Endothelial cell (in vitro differentiated cells): ENCODE results near the gene STON1. TPM values are rescaled to one million over a fixed set of nuclear protein-coding genes. Genes with fewer than 3 reads are reported as not detected.

Experiments used
- DNase-seq: peaks from one replicate; pipeline ENCODE4 v3.0.0; 2021; ENCODE audit warnings: low spot score
- H3K27ac Mint-ChIP-seq: one replicate; pipeline ENCODE4 v1.8.0; 2021; ENCODE audit warnings: mixed read lengths, inconsistent platforms; ENCODE audit not compliant: unreplicated experiment
- H3K27me3 Mint-ChIP-seq: one replicate; pipeline ENCODE4 v1.8.0; 2021; ENCODE audit warnings: mild to moderate bottlenecking, moderate library complexity, mixed read lengths, inconsistent platforms; ENCODE audit not compliant: unreplicated experiment
- H3K36me3 Mint-ChIP-seq: one replicate; pipeline ENCODE4 v1.8.0; 2021; ENCODE audit warnings: mild to moderate bottlenecking, low read depth, mixed read lengths, inconsistent platforms; ENCODE audit not compliant: unreplicated experiment
- H3K4me1 Mint-ChIP-seq: one replicate; pipeline ENCODE4 v1.8.0; 2021; ENCODE audit warnings: mild to moderate bottlenecking, mixed read lengths, inconsistent platforms; ENCODE audit not compliant: unreplicated experiment
- H3K4me3 Mint-ChIP-seq: one replicate; pipeline ENCODE4 v1.8.0; 2021; ENCODE audit warnings: mild to moderate bottlenecking, mixed read lengths, inconsistent platforms; ENCODE audit not compliant: unreplicated experiment
- H3K9me3 Mint-ChIP-seq: one replicate; pipeline ENCODE4 v1.8.0; 2021; ENCODE audit warnings: mixed read lengths, inconsistent platforms; ENCODE audit not compliant: unreplicated experiment
- CTCF ChIP-seq: fragments of 200-600 bp; sonication (generic); IDR thresholded peaks from one replicate; pipeline ENCODE4 v1.5.0; 2021; ENCODE audit warnings: antibody characterized with exemption; ENCODE audit not compliant: unreplicated experiment
- total RNA-seq: library from RNA; stranded (reverse); fragmentation: NEBNext Ultra II Directional; extraction: Animal tissue kit (Norgen Biotek cat#: 25700); gene quantifications from one replicate; pipeline ENCODE4 v1.2.1, GENCODE V29; 2021; ENCODE audit not compliant: unreplicated experiment

STON1 gene
- total RNA-seq, 1 donor from 2014 or later = 3.1 TPM

GRCh38 chr2:48483506-48483905, 46.4 kb upstream of the STON1 start:
- Mint-ChIP-seq H3K27me3 (peaks cover 3% of the 10 kb centered on the region), H3K36me3 (no peaks in the 10 kb centered on the region), H3K9me3 (no peaks in the 10 kb centered on the region), H3K27ac (no peak overlapping the region), H3K4me1 (no peaks in the 10 kb centered on the region), H3K4me3 (no peak overlapping the region)
- TF ChIP-seq CTCF = no peak
- no peak for DNase-seq

GRCh38 chr2:48483916-48484315, 46.0 kb upstream of the STON1 start:
- H3K4me1 Mint-ChIP-seq = no peaks in the 10 kb centered on the region
- peaks cover 3% of the 10 kb centered on the region for H3K27me3 Mint-ChIP-seq
- H3K27ac Mint-ChIP-seq = no peak overlapping the region
- H3K4me3 Mint-ChIP-seq = no peak overlapping the region
- DNase-seq = no peak
- no peaks in the 10 kb centered on the region for H3K9me3 Mint-ChIP-seq
- no peak for TF ChIP-seq CTCF
- no peaks in the 10 kb centered on the region for H3K36me3 Mint-ChIP-seq

- Mint-ChIP-seq H3K27ac (no peak overlapping the region), H3K4me3 (no peak overlapping the region), H3K27me3 (no peaks in the 10 kb centered on the region), H3K4me1 (no peaks in the 10 kb centered on the region), H3K9me3 (no peaks in the 10 kb centered on the region), H3K36me3 (no peaks in the 10 kb centered on the region)
- TF ChIP-seq CTCF = no peak
- no peak for DNase-seq
These were observed 41.4 kb upstream of the STON1 start for GRCh38 chr2:48488545-48488944.

- Mint-ChIP-seq H3K4me1 (no peaks in the 10 kb centered on the region), H3K9me3 (no peaks in the 10 kb centered on the region), H3K36me3 (peaks cover 11% of the 10 kb centered on the region), H3K27me3 (peaks cover 3% of the 10 kb centered on the region), H3K27ac (no peak overlapping the region), H3K4me3 (no peak overlapping the region)
- DNase-seq = no peak
- no peak for TF ChIP-seq CTCF
These were observed 33.1 kb upstream of the STON1 start for GRCh38 chr2:48496849-48497248.

GRCh38 chr2:48504647-48505327, 25.2 kb upstream of the STON1 start:
- Mint-ChIP-seq H3K36me3 (peaks cover 3% of the 10 kb centered on the region), H3K4me3 (no peak overlapping the region), H3K9me3 (no peaks in the 10 kb centered on the region), H3K4me1 (peaks cover 8% of the 10 kb centered on the region), H3K27me3 (no peaks in the 10 kb centered on the region), H3K27ac (no peak overlapping the region)
- no peak for TF ChIP-seq CTCF
- DNase-seq = no peak
